K562 (cell line): ENCODE measurements around the gene DGCR2. TPM values are rescaled to one million over a fixed set of nuclear protein-coding genes. Genes with fewer than 3 reads are reported as not detected.
A peak's percentile ranks its signal among the peaks of the same experiment; 100 is the strongest.

ENCODE experiments used
- ATAC-seq: fragments of 200-7000 bp; cut with Tn5 transposase; 3 replicates; pipeline ENCODE4 v1.9.1; 2020; ENCODE audit warnings: moderate library complexity
- BruUV-seq: library from RNA; stranded (reverse); fragments of 400-500 nt; replicated peaks from 2 replicates; lab custom pipeline; 2021; lab: Mats Ljungman, UMichigan
- CTCF ChIA-PET: fragments of 300-600 bp; formaldehyde crosslinking; extraction: SDS; loops from one replicate; lab custom pipeline; 2021; ENCODE audit warnings: low intra/inter-chr PET ratio; lab: Yijun Ruan, JAX
- POLR2A ChIA-PET: fragments of 300-600, 350-650 bp; sonication (Branson Sonifier 250); formaldehyde crosslinking; extraction: SDS; loops from one replicate; lab custom pipeline; 2021; ENCODE audit warnings: antibody characterized with exemption, inconsistent platforms; lab: Yijun Ruan, JAX
- DNase-seq, 4 experiments: peaks; one replicate each; pipeline versions ENCODE4 v3.0.0 to v3.0.0-alpha.2; 2011 to 2018; ENCODE audit warnings: low spot score in 3 of 4, mixed read lengths in 3 of 4; ENCODE audit errors: extremely low read depth in 1 of 4
- FAIRE-seq: peaks from 2 replicates; lab custom pipeline; 2011; peaks lifted over from hg19 to GRCh38; lab: Jason Lieb, UNC
- H2AFZ ChIP-seq: 2 replicates; pipeline ENCODE4 v1.6.0; 2011; ENCODE audit warnings: low read depth, low read length, control low read depth, inconsistent platforms
- H3K27ac ChIP-seq: fragments of 200-600 bp; 3 replicates; pipeline ENCODE4 v1.8.0; 2011; ENCODE audit warnings: low read depth, mild to moderate bottlenecking, control low read depth, inconsistent platforms, low read length, moderate library complexity, mixed read lengths; ENCODE audit errors: extremely low read depth
- H3K27me3 ChIP-seq, 2 experiments: fragments of 300-600 bp in 1 of 2; 2 replicates in 1 of 2; 3 replicates in 1 of 2; pipeline versions ENCODE4 v1.6.0 to v1.8.0; 2011; ENCODE audit warnings: inconsistent platforms in 2 of 2, low read length in 2 of 2, mild to moderate bottlenecking in 1 of 2, mixed read lengths in 1 of 2, moderate library complexity in 1 of 2; ENCODE audit not compliant: control insufficient read depth in 2 of 2, insufficient read depth in 2 of 2
- H3K36me3 ChIP-seq: fragments of 300-600 bp; 3 replicates; pipeline ENCODE4 v1.8.0; 2011; ENCODE audit warnings: mild to moderate bottlenecking, low read length, inconsistent platforms; ENCODE audit not compliant: control insufficient read depth, insufficient read depth
- H3K4me1 ChIP-seq, 2 experiments: fragments of 200-600 bp in 1 of 2; replicated peaks in 1 of 2; 2 replicates in 1 of 2; 3 replicates in 1 of 2; pipeline versions ENCODE4 v1.5.1 to v1.8.0; 2011; ENCODE audit warnings: inconsistent platforms in 2 of 2, low read length in 2 of 2, mild to moderate bottlenecking in 1 of 2, mixed read lengths in 1 of 2, moderate library complexity in 1 of 2; ENCODE audit not compliant: control insufficient read depth in 2 of 2, insufficient read depth in 2 of 2
- H3K4me2 ChIP-seq: 2 replicates; pipeline ENCODE4 v1.6.1; 2011; ENCODE audit warnings: low read length, control low read depth, inconsistent platforms, mixed read lengths; ENCODE audit not compliant: insufficient read depth
- H3K4me3 ChIP-seq: fragments of 200-600 bp; sonication (generic), shearing (Covaris generic); 2 replicates; pipeline ENCODE4 v1.5.1; 2016; ENCODE audit warnings: control low read depth, inconsistent platforms
- H3K79me2 ChIP-seq: fragments of 200-600 bp; 3 replicates; pipeline ENCODE4 v1.8.0; 2011; ENCODE audit warnings: low read length, inconsistent platforms; ENCODE audit not compliant: control insufficient read depth, insufficient read depth
- H3K9ac ChIP-seq, 2 experiments: 2 replicates each; pipeline versions ENCODE4 v1.6.0 to v1.6.1; 2011; ENCODE audit warnings: low read depth in 2 of 2, low read length in 2 of 2, control low read depth in 1 of 2, inconsistent platforms in 1 of 2, mild to moderate bottlenecking in 1 of 2, mixed read lengths in 1 of 2; ENCODE audit not compliant: insufficient read depth in 1 of 2
- H3K9me1 ChIP-seq: one replicate; pipeline ENCODE4 v1.6.0; 2011; ENCODE audit warnings: inconsistent platforms, mild to moderate bottlenecking, low read length, moderate library complexity; ENCODE audit not compliant: control insufficient read depth, insufficient read depth
- H3K9me3 ChIP-seq: replicated peaks from 2 replicates; pipeline ENCODE4 v1.5.1; 2011; ENCODE audit warnings: low read depth, low read length, inconsistent platforms; ENCODE audit not compliant: control insufficient read depth, insufficient read depth
- H4K20me1 ChIP-seq: replicated peaks from 2 replicates; pipeline ENCODE4 v1.6.1; 2011; ENCODE audit warnings: low read length, inconsistent platforms, mixed read lengths; ENCODE audit not compliant: control insufficient read depth, insufficient read depth
- BRF1 ChIP-seq: IDR thresholded peaks from 3 replicates; pipeline ENCODE4 v1.6.1; 2011; ENCODE audit warnings: borderline replicate concordance, mild to moderate bottlenecking; ENCODE audit not compliant: insufficient read length; ENCODE audit errors: extremely low read depth
- CHD1 ChIP-seq: fragments of 200-600 bp; sonication (generic); IDR thresholded peaks from one replicate; pipeline ENCODE4 v1.6.1; 2012; ENCODE audit warnings: mild to moderate bottlenecking, moderate library complexity, low read length, inconsistent platforms
- KAT8 ChIP-seq: fragments of 450-650 bp; IDR thresholded peaks from 2 replicates; pipeline ENCODE4 v1.6.1; 2016; ENCODE audit warnings: low read depth, mild to moderate bottlenecking
- PCBP1 ChIP-seq: fragments of 200-400 bp; formaldehyde crosslinking; IDR thresholded peaks from 2 replicates; pipeline ENCODE4 v1.6.1; 2018; ENCODE audit warnings: mild to moderate bottlenecking, low read depth, low read length; ENCODE audit not compliant: poor library complexity, severe bottlenecking
- PHF8 ChIP-seq: fragments of 200-600 bp; sonication (generic); IDR thresholded peaks from 2 replicates; pipeline ENCODE4 v1.6.1; 2012; ENCODE audit warnings: mixed run types, mild to moderate bottlenecking, inconsistent platforms, low read length, moderate library complexity, borderline replicate concordance
- TGIF2 ChIP-seq: sonication (generic); formaldehyde crosslinking; IDR thresholded peaks from 2 replicates; pipeline ENCODE4 v1.8.1; 2022; ENCODE audit warnings: mild to moderate bottlenecking, missing genetic modification reagents, moderate library complexity
- ZNF140 ChIP-seq: fragments of 250-450 bp; sonication (Bioruptor Pico); IDR thresholded peaks from 2 replicates; pipeline ENCODE4 v1.8.0; 2021; ENCODE audit warnings: moderate library complexity, mild to moderate bottlenecking, inconsistent platforms
- ZNF384 ChIP-seq: IDR thresholded peaks from 2 replicates; pipeline ENCODE4 v1.6.1; 2012; ENCODE audit warnings: low read depth, low read length, improper control_type of control experiment
- ZNF436 ChIP-seq: fragments of 250-450, 450-650 bp; sonication (Bioruptor Pico); formaldehyde crosslinking; IDR thresholded peaks from 2 replicates; pipeline ENCODE4 v1.7.0; 2020; ENCODE audit warnings: mild to moderate bottlenecking
- ZNF589 ChIP-seq: fragments of 200-800 bp; sonication (Bioruptor generic); IDR thresholded peaks from 2 replicates; pipeline ENCODE4 v1.6.1; 2016; ENCODE audit warnings: low read depth, missing genetic modification characterization, missing compliant biosample characterization
- ZNF668 ChIP-seq: fragments of 250-450 bp; sonication (Bioruptor Pico); IDR thresholded peaks from 2 replicates; pipeline ENCODE4 v1.8.0; 2022; ENCODE audit warnings: mild to moderate bottlenecking, inconsistent platforms
- WGBS: fragments of 100-300 bp; shearing (Covaris generic); methylation state at CpG from one replicate; pipeline ENCODE4 v1.1.6; 2016; ENCODE audit warnings: low coverage, mixed read lengths; ENCODE audit not compliant: insufficient coverage; ENCODE audit errors: missing lambda C conversion rate; 5-methylcytosine and 5-hydroxymethylcytosine counted together
- in situ Hi-C: fragments of 300-500 bp; cut with MboI; formaldehyde crosslinking; loops from 4 replicates; pipeline ENCODE4 v1.15.0; 2018; ENCODE audit warnings: inconsistent platforms, mixed read lengths
- intact Hi-C: fragments of 100-400 bp; cut with micrococcal nuclease; formaldehyde crosslinking; loops from 2 replicates; pipeline ENCODE4 v1.14.2; 2022
- polyA plus RNA-seq, 8 experiments: library from polyadenylated mRNA; depleted of rRNA in 4 of 8; stranded (reverse) in 5 of 8; unstranded in 3 of 8; fragments of >200 nt; fragmentation: Nextera tagmentation in 2 of 8; fragmentation: Illumina TruSeq in 1 of 8; extraction: Ambion mirVana in 2 of 8; extraction: Trizol in 1 of 8; gene quantifications; 2 replicates each; pipeline versions ENCODE4 v1.2.1 to v1.2.3, GENCODE V29; 2011 to 2014; ENCODE audit warnings: inconsistent platforms in 1 of 8, missing spikeins in 1 of 8
- total RNA-seq, 7 experiments: library from RNA; depleted of rRNA in 6 of 7; stranded (reverse); fragments of >200 nt in 6 of 7; fragmentation: Illumina TruSeq in 2 of 7; extraction: Trizol in 2 of 7; gene quantifications; 2 replicates each; pipeline versions ENCODE4 v1.2.1 to v1.2.3, GENCODE V29; 2011 to 2021; ENCODE audit warnings: low replicate concordance in 1 of 7
- TF ChIP-seq, protein P1 (sequence below): sonication (generic); formaldehyde crosslinking; IDR thresholded peaks from 2 replicates; pipeline ENCODE4 v1.8.0; 2022; ENCODE audit warnings: mild to moderate bottlenecking, missing genetic modification reagents
- TF ChIP-seq, protein P2 (sequence below): fragments of 250-450 bp; sonication (Bioruptor Pico); IDR thresholded peaks from 2 replicates; pipeline ENCODE4 v1.4.0; 2020; ENCODE audit warnings: mild to moderate bottlenecking, moderate library complexity
- TF ChIP-seq, protein P3 (sequence below), 3 experiments: fragments of 200-800 bp in 1 of 3; sonication (Bioruptor generic) in 1 of 3; sonication (generic) in 1 of 3; formaldehyde crosslinking in 1 of 3; IDR thresholded peaks; 2 replicates each; pipeline versions ENCODE4 v1.6.1 to v1.8.0; 2016 to 2022; ENCODE audit warnings: mild to moderate bottlenecking in 2 of 3, missing compliant biosample characterization in 2 of 3, missing genetic modification characterization in 2 of 3, missing genetic modification reagents in 1 of 3
- TF ChIP-seq, protein P4 (sequence below): fragments of 200-800 bp; sonication (Bioruptor generic); IDR thresholded peaks from 2 replicates; pipeline ENCODE4 v1.6.1; 2017; ENCODE audit warnings: missing genetic modification characterization, missing compliant biosample characterization

DGCR2 gene
- total and polyA plus RNA-seq, 9 of the 15 experiments (the other 6 are each of a cell fraction or from before 2014, with no cell fraction given): 0.69 to 101 (median 56.4) TPM

DNA sequence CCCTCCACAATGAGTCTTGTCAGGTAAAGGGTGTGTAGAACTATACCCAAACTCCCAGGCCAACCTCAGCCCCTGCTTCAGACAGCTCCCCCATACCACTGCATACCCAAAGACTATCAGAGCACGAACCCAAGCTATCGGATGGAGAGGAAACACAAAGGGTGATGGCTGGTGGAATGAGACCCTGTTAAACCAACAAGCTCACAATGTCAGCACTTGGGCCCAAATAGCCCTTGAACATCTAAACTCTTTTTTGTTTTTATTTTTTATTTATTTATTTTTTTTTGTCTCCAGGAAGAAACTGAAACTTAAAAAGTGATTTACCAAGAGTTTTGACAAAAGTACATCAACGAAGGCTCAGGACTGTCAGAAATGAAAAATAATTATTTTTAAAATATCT is 10.6 kb downstream of the DGCR2 start:
- peaks cover 47% of the 10 kb centered on the region for H3K36me3 ChIP-seq
- ATAC-seq: no peak
- no peak overlapping the region for H3K4me3 ChIP-seq
- H2AFZ ChIP-seq: no peak overlapping the region
- ChIA-PET CTCF (interaction anchor here (0.6 kb wide), 1 partner anchor 286 kb away, joined by 3 read pairs; no protein-coding TSS in a partner anchor), POLR2A (interaction anchor here (0.5 to 4.4 kb wide), 18 partner anchors 8 to 1413 kb away, joined by 3 to 56 read pairs (median 4); partner anchors contain the start of genes C22orf39 and DGCR2)
- in situ Hi-C loops: no loop called here
- no peak for DNase-seq
- no TSS peak for BruUV-seq
- peaks cover 46% of the 10 kb centered on the region for H4K20me1 ChIP-seq
- peaks cover 27% of the 10 kb centered on the region for H3K9me1 ChIP-seq
- peaks cover 46 to 55% of the 10 kb centered on the region in 2 experiments for H3K4me1 ChIP-seq
- peaks cover 96% of the 10 kb centered on the region for H3K79me2 ChIP-seq
- no peaks in the 10 kb centered on the region for H3K27me3 ChIP-seq
- 78% methylated on average over 3 of the region's 3 CpGs for whole genome bisulfite sequencing
- no peaks in the 10 kb centered on the region for H3K9me3 ChIP-seq
- H3K9ac ChIP-seq: peak overlapping the region in 1 of 2 experiments; percentile 51; a peak in 1 of 4 replicates
- no peak for FAIRE-seq
- peak overlapping the region; percentile 6; the same call in 1 of the 3 replicates for H3K27ac ChIP-seq
- H3K4me2 ChIP-seq: peak overlapping the region; percentile 2; the same call in 1 of the 2 replicates
- intact Hi-C loops: loop anchor here (10.0 kb wide), 1 partner anchor 183 kb away; the partner anchor contains the start of gene CLTCL1
- TF ChIP-seq ZNF668 (CRISPR knock-in tag) (no peak), ZNF384 (0 out of 2 replicates have a peak, but pooled peaks have one; percentile 3), TGIF2 (CRISPR knock-in tag) (no peak), PCBP1 (no peak), KAT8 (no peak), ZNF436 (CRISPR knock-in tag) (peak; percentile 57; the same call in 1 of the 2 replicates), ZNF140 (CRISPR knock-in tag) (peak; percentile 62; the same call in 1 of the 2 replicates), ZNF589 (no peak), CHD1 (no peak), BRF1 (no peak), PHF8 (0 out of 2 replicates have a peak, but pooled peaks have one; percentile 17)
- TF ChIP-seq, protein P1, sequence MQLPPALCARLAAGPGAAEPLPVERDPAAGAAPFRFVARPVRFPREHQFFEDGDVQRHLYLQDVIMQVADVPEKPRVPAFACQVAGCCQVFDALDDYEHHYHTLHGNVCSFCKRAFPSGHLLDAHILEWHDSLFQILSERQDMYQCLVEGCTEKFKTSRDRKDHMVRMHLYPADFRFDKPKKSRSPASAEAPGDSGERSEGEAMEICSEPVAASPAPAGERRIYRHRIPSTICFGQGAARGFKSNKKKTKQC (CRISPR knock-in tag): no peak
- TF ChIP-seq, protein P2, sequence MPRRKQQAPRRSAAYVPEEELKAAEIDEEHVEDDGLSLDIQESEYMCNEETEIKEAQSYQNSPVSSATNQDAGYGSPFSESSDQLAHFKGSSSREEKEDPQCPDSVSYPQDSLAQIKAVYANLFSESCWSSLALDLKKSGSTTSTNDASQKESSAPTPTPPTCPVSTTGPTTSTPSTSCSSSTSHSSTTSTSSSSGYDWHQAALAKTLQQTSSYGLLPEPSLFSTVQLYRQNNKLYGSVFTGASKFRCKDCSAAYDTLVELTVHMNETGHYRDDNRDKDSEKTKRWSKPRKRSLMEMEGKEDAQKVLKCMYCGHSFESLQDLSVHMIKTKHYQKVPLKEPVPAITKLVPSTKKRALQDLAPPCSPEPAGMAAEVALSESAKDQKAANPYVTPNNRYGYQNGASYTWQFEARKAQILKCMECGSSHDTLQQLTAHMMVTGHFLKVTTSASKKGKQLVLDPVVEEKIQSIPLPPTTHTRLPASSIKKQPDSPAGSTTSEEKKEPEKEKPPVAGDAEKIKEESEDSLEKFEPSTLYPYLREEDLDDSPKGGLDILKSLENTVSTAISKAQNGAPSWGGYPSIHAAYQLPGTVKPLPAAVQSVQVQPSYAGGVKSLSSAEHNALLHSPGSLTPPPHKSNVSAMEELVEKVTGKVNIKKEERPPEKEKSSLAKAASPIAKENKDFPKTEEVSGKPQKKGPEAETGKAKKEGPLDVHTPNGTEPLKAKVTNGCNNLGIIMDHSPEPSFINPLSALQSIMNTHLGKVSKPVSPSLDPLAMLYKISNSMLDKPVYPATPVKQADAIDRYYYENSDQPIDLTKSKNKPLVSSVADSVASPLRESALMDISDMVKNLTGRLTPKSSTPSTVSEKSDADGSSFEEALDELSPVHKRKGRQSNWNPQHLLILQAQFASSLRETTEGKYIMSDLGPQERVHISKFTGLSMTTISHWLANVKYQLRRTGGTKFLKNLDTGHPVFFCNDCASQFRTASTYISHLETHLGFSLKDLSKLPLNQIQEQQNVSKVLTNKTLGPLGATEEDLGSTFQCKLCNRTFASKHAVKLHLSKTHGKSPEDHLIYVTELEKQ (CRISPR knock-in tag): no peak
- TF ChIP-seq, protein P3, sequence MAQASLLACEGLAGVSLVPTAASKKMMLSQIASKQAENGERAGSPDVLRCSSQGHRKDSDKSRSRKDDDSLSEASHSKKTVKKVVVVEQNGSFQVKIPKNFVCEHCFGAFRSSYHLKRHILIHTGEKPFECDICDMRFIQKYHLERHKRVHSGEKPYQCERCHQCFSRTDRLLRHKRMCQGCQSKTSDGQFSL (CRISPR knock-in tag; IDR thresholded peaks at IDR 0.05): no peak
- TF ChIP-seq, protein P3 (tag; IDR thresholded peaks at IDR 0.05): no peak
- TF ChIP-seq, protein P4, sequence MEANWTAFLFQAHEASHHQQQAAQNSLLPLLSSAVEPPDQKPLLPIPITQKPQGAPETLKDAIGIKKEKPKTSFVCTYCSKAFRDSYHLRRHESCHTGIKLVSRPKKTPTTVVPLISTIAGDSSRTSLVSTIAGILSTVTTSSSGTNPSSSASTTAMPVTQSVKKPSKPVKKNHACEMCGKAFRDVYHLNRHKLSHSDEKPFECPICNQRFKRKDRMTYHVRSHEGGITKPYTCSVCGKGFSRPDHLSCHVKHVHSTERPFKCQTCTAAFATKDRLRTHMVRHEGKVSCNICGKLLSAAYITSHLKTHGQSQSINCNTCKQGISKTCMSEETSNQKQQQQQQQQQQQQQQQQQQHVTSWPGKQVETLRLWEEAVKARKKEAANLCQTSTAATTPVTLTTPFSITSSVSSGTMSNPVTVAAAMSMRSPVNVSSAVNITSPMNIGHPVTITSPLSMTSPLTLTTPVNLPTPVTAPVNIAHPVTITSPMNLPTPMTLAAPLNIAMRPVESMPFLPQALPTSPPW (CRISPR knock-in tag): no peak
